Activated T-cell treated with anti-CD3 and anti-CD28 coated beads for 1 hour (primary cell): ENCODE results near the gene COL12A1.

Experiments
- DNase-seq: peaks from one replicate; pipeline ENCODE4 v3.0.0-alpha.2; 2020; ENCODE audit warnings: low read depth

The COL12A1 gene

GRCh38 chr6:75205776-75206575, at the start of gene COL12A1:
Gene COL12A1, minus strand, starts transcription at chr6:75206053. Its CDS starts 3,261 bp downstream, at chr6:75202792.
- DNase-seq: no peak

GRCh38 chr6:75250552-75250951, 44.7 kb upstream of the COL12A1 start:
- no peak for DNase-seq

GRCh38 chr6:75249837-75250236, 44.0 kb upstream of the COL12A1 start:
- DNase-seq: no peak

- DNase-seq: no peak
Measured at GRCh38 chr6:75246386-75246785, 40.5 kb upstream of the COL12A1 start.

- DNase-seq: no peak
Measured at GRCh38 chr6:75244063-75244584, 38.3 kb upstream of the COL12A1 start.

- peak; percentile 73 for DNase-seq
Measured at GRCh38 chr6:75243333-75244062, 37.6 kb upstream of the COL12A1 start, which contains the start of gene COX7A2. Gene COX7A2, minus strand, starts transcription at chr6:75243801. Its CDS starts 67 bp downstream, at chr6:75243734.

GRCh38 chr6:75236630-75237029, 30.8 kb upstream of the COL12A1 start:
- no peak for DNase-seq

GRCh38 chr6:75235271-75235670, 29.4 kb upstream of the COL12A1 start:
- no peak for DNase-seq

GRCh38 chr6:75234126-75234865, 28.4 kb upstream of the COL12A1 start:
- DNase-seq: no peak

GRCh38 chr6:75233092-75233615, 27.3 kb upstream of the COL12A1 start:
- no peak for DNase-seq

- no peak for DNase-seq
Measured at GRCh38 chr6:75230484-75231325, 24.9 kb upstream of the COL12A1 start.

GRCh38 chr6:75224303-75224926, 18.6 kb upstream of the COL12A1 start:
- no peak for DNase-seq

GRCh38 chr6:75223428-75223827, 17.6 kb upstream of the COL12A1 start:
- DNase-seq: no peak

- DNase-seq: no peak
Measured at GRCh38 chr6:75222261-75222660, 16.4 kb upstream of the COL12A1 start.

- DNase-seq: no peak
Measured at GRCh38 chr6:75221116-75221515, 15.3 kb upstream of the COL12A1 start.

GRCh38 chr6:75220357-75220756, 14.5 kb upstream of the COL12A1 start:
- DNase-seq: no peak

GRCh38 chr6:75219263-75219662, 13.4 kb upstream of the COL12A1 start:
- no peak for DNase-seq

GRCh38 chr6:75217193-75217592, 11.3 kb upstream of the COL12A1 start:
- no peak for DNase-seq

- no peak for DNase-seq
Measured at GRCh38 chr6:75215291-75215690, 9.4 kb upstream of the COL12A1 start.

- no peak for DNase-seq
Measured at GRCh38 chr6:75213732-75214131, 7.9 kb upstream of the COL12A1 start.

GRCh38 chr6:75213112-75213511, 7.3 kb upstream of the COL12A1 start:
- DNase-seq: no peak
